GM23338 (cell line): Measurements from ENCODE around the gene AGBL4.

Source experiments
- CTCF ChIP-seq, 2 experiments: fragments of 200-600 bp in 1 of 2; sonication (generic) in 1 of 2; conservative IDR thresholded peaks; 2 replicates each; pipeline versions ENCODE4 v1.5.1 to v1.6.1; 2016 to 2017; ENCODE audit warnings: antibody characterized with exemption in 2 of 2, low read depth in 2 of 2, mild to moderate bottlenecking in 2 of 2, moderate library complexity in 1 of 2
- EZH2 ChIP-seq: fragments of 200-600 bp; sonication (generic); IDR thresholded peaks from one replicate; pipeline ENCODE4 v1.8.0; 2017; ENCODE audit warnings: antibody characterized with exemption, mild to moderate bottlenecking, low read depth; ENCODE audit not compliant: unreplicated experiment
- EZH2phosphoT487 ChIP-seq: fragments of 200-600 bp; sonication (generic); IDR thresholded peaks from one replicate; pipeline ENCODE4 v1.8.1; 2018; ENCODE audit warnings: antibody characterized with exemption; ENCODE audit not compliant: unreplicated experiment
- REST ChIP-seq: IDR thresholded peaks from one replicate; pipeline ENCODE4 v1.6.1; 2018; ENCODE audit warnings: antibody characterized with exemption; ENCODE audit not compliant: unreplicated experiment

GRCh38 chr1:48555271-48555670 is 1468.5 kb downstream of the AGBL4 start:
- no peak for TF ChIP-seq REST
- TF ChIP-seq CTCF (conservative IDR thresholded peaks at IDR 0.05; ENCODE audit: low read depth in 2 of 2): no peak
- no peak for TF ChIP-seq EZH2
- no peak for TF ChIP-seq EZH2phosphoT487
